ENCODE data around the gene RASGRF1. TPM values are rescaled to one million over a fixed set of nuclear protein-coding genes. Genes with fewer than 3 reads are reported as not detected.

RASGRF1 gene
- total RNA-seq, 1 donor from 2014 or later = 0.41 TPM

GRCh38 chr15:79132361-79132760 lies 41.8 kb upstream of the RASGRF1 start:
- Mint-ChIP-seq H3K4me1 (ENCODE audit: unreplicated experiment) (peaks cover 5% of the 10 kb centered on the region), H3K4me3 (no peak overlapping the region), H3K27ac (no peak overlapping the region), H3K27me3 (peaks cover 49% of the 10 kb centered on the region), H3K9me3 (peaks cover 20% of the 10 kb centered on the region), H3K36me3 (no peaks in the 10 kb centered on the region)
- no peak for DNase-seq (ENCODE audit: extremely low spot score, unreplicated experiment)
- TF ChIP-seq CTCF (conservative IDR thresholded peaks at IDR 0.05) = no peak

- Mint-ChIP-seq H3K27ac (no peak overlapping the region), H3K4me3 (no peak overlapping the region), H3K27me3 (peaks cover 42% of the 10 kb centered on the region), H3K4me1 (ENCODE audit: unreplicated experiment) (no peaks in the 10 kb centered on the region), H3K36me3 (no peaks in the 10 kb centered on the region), H3K9me3 (peaks cover 20% of the 10 kb centered on the region)
- DNase-seq (ENCODE audit: extremely low spot score, unreplicated experiment) = no peak
- TF ChIP-seq CTCF (conservative IDR thresholded peaks at IDR 0.05) = peak; percentile 47
Observed at GRCh38 chr15:79130535-79131130, 40.1 kb upstream of the RASGRF1 start.

- Mint-ChIP-seq H3K9me3 (peaks cover 20% of the 10 kb centered on the region), H3K27me3 (peaks cover 39% of the 10 kb centered on the region), H3K4me1 (ENCODE audit: unreplicated experiment) (no peaks in the 10 kb centered on the region), H3K27ac (no peak overlapping the region), H3K4me3 (no peak overlapping the region), H3K36me3 (no peaks in the 10 kb centered on the region)
- DNase-seq (ENCODE audit: extremely low spot score, unreplicated experiment) = no peak
- TF ChIP-seq CTCF (conservative IDR thresholded peaks at IDR 0.05) = no peak
Observed at GRCh38 chr15:79129235-79129634, 38.7 kb upstream of the RASGRF1 start.

- H3K4me1 Mint-ChIP-seq (ENCODE audit: unreplicated experiment) = no peaks in the 10 kb centered on the region
Observed at GRCh38 chr15:79128556-79128955, 38.0 kb upstream of the RASGRF1 start.

GRCh38 chr15:79124388-79124787 lies 33.8 kb upstream of the RASGRF1 start:
- no peaks in the 10 kb centered on the region for H3K4me1 Mint-ChIP-seq (ENCODE audit: unreplicated experiment)
- H3K27me3 Mint-ChIP-seq = peaks cover 20% of the 10 kb centered on the region
- no peak overlapping the region for H3K4me3 Mint-ChIP-seq
- no peak for TF ChIP-seq CTCF (conservative IDR thresholded peaks at IDR 0.05)
- peaks cover 9% of the 10 kb centered on the region for H3K9me3 Mint-ChIP-seq
- DNase-seq (ENCODE audit: extremely low spot score, unreplicated experiment) = no peak
- H3K36me3 Mint-ChIP-seq = no peaks in the 10 kb centered on the region
- no peak overlapping the region for H3K27ac Mint-ChIP-seq

More at GRCh38 chr15:79128556-79128955, 38.0 kb upstream of the RASGRF1 start:
- Mint-ChIP-seq H3K36me3 (no peaks in the 10 kb centered on the region), H3K9me3 (peaks cover 17% of the 10 kb centered on the region), H3K27ac (no peak overlapping the region), H3K4me3 (no peak overlapping the region), H3K27me3 (peaks cover 35% of the 10 kb centered on the region)
- TF ChIP-seq CTCF (conservative IDR thresholded peaks at IDR 0.05) = no peak
- DNase-seq (ENCODE audit: extremely low spot score, unreplicated experiment) = no peak
